Type B pancreatic cell (in vitro differentiated cells): ENCODE data around the gene AMER1. TPM values are rescaled to one million over a fixed set of nuclear protein-coding genes. Genes with fewer than 3 reads are reported as not detected.
"Not testable (repeated sequence)": the region's sequence is repeated elsewhere in the genome, so short reads cannot be mapped to it uniquely, and the experiment has no call there.

Source experiments
- DNase-seq: peaks from one replicate; pipeline ENCODE4 v3.0.0; 2021; ENCODE audit warnings: mixed read lengths; ENCODE audit not compliant: unreplicated experiment; ENCODE audit errors: extremely low spot score
- H3K27ac Mint-ChIP-seq: 2 replicates; pipeline ENCODE4 v1.8.0; 2021; ENCODE audit warnings: mild to moderate bottlenecking, mixed read lengths
- H3K27me3 Mint-ChIP-seq: 2 replicates; pipeline ENCODE4 v1.8.0; 2021; ENCODE audit warnings: mixed read lengths
- H3K36me3 Mint-ChIP-seq: 2 replicates; pipeline ENCODE4 v1.8.0; 2021; ENCODE audit warnings: mixed read lengths
- H3K4me1 Mint-ChIP-seq: one replicate; pipeline ENCODE4 v1.8.0; 2021; ENCODE audit warnings: mixed read lengths; ENCODE audit not compliant: unreplicated experiment
- H3K4me3 Mint-ChIP-seq: 2 replicates; pipeline ENCODE4 v1.8.0; 2021; ENCODE audit warnings: mild to moderate bottlenecking, mixed read lengths
- H3K9me3 Mint-ChIP-seq: 2 replicates; pipeline ENCODE4 v1.8.0; 2021; ENCODE audit warnings: mixed read lengths
- CTCF ChIP-seq: fragments of 200-600 bp; sonication (generic); conservative IDR thresholded peaks from 2 replicates; pipeline ENCODE4 v1.5.0; 2021; ENCODE audit warnings: antibody characterized with exemption, mild to moderate bottlenecking
- long read RNA-seq: library from polyadenylated mRNA; unstranded; transcript quantifications from one replicate; pipeline ENCODE4 v2.0.0, GENCODE V29; 2020
- total RNA-seq: library from RNA; stranded (reverse); gene quantifications from 2 replicates; pipeline ENCODE4 v1.2.1, GENCODE V29; 2021; ENCODE audit warnings: low replicate concordance

Gene AMER1
- total RNA-seq: 8.9 and 11.7 TPM in 2 replicates
- long read RNA-seq: 0 reads

GRCh38 chrX:64205441-64205734 is at the start of gene AMER1:
TSS of gene AMER1 (minus strand) at chrX:64205708. CDS start at chrX:64193286, 12,422 bp downstream.
- Mint-ChIP-seq H3K4me1 (peaks cover 9% of the 10 kb centered on the region), H3K27me3 (no peaks in the 10 kb centered on the region), H3K27ac (peak within 1 kb of the TSS; percentile 94), H3K9me3 (no peaks in the 10 kb centered on the region), H3K36me3 (no peaks in the 10 kb centered on the region), H3K4me3 (peak within 1 kb of the TSS; percentile 92)
- DNase-seq: no peak
- TF ChIP-seq CTCF: no peak

GRCh38 chrX:64230123-64230970 is 24.8 kb upstream of the AMER1 start, which contains the start of gene ASB12:
TSS of gene ASB12 (minus strand) at chrX:64230607. CDS start at chrX:64225650, 4,957 bp downstream.
- H3K27me3 Mint-ChIP-seq: no peaks in the 10 kb centered on the region
- no peaks in the 10 kb centered on the region for H3K4me1 Mint-ChIP-seq
- no peak for TF ChIP-seq CTCF
- no peaks in the 10 kb centered on the region for H3K9me3 Mint-ChIP-seq
- H3K36me3 Mint-ChIP-seq: no peaks in the 10 kb centered on the region
- H3K27ac Mint-ChIP-seq: no peak within 1 kb of the TSS
- DNase-seq: no peak
- no peak within 1 kb of the TSS for H3K4me3 Mint-ChIP-seq

GRCh38 chrX:64229154-64229553 is 23.6 kb upstream of the AMER1 start:
- no peaks in the 10 kb centered on the region for H3K4me1 Mint-ChIP-seq
- no peak for TF ChIP-seq CTCF
- H3K27me3 Mint-ChIP-seq: no peaks in the 10 kb centered on the region
- no peak for DNase-seq
- no peaks in the 10 kb centered on the region for H3K36me3 Mint-ChIP-seq
- no peak overlapping the region for H3K27ac Mint-ChIP-seq
- no peak overlapping the region for H3K4me3 Mint-ChIP-seq
- H3K9me3 Mint-ChIP-seq: no peaks in the 10 kb centered on the region

GRCh38 chrX:64218023-64218422 is 12.5 kb upstream of the AMER1 start:
- no peaks in the 10 kb centered on the region for H3K27me3 Mint-ChIP-seq
- DNase-seq: peak; percentile 11
- H3K36me3 Mint-ChIP-seq: no peaks in the 10 kb centered on the region
- no peak overlapping the region for H3K4me3 Mint-ChIP-seq
- no peak for TF ChIP-seq CTCF
- H3K9me3 Mint-ChIP-seq: no peaks in the 10 kb centered on the region
- H3K4me1 Mint-ChIP-seq: no peaks in the 10 kb centered on the region
- no peak overlapping the region for H3K27ac Mint-ChIP-seq

- not testable (repeated sequence) for H3K27me3 Mint-ChIP-seq, H3K4me3 Mint-ChIP-seq, DNase-seq, H3K4me1 Mint-ChIP-seq, H3K9me3 Mint-ChIP-seq, H3K27ac Mint-ChIP-seq, H3K36me3 Mint-ChIP-seq
Observed at GRCh38 chrX:64213989-64214388, 8.5 kb upstream of the AMER1 start.

GRCh38 chrX:64206556-64207162 is 1.2 kb upstream of the AMER1 start:
- no peaks in the 10 kb centered on the region for H3K36me3 Mint-ChIP-seq
- H3K27ac Mint-ChIP-seq: peak overlapping the region; percentile 94
- no peak for TF ChIP-seq CTCF
- no peaks in the 10 kb centered on the region for H3K27me3 Mint-ChIP-seq
- DNase-seq: no peak
- H3K9me3 Mint-ChIP-seq: no peaks in the 10 kb centered on the region
- peaks cover 9% of the 10 kb centered on the region for H3K4me1 Mint-ChIP-seq
- H3K4me3 Mint-ChIP-seq: peak overlapping the region; percentile 90
